ENCODE measurements around the gene GBX2. TPM values are rescaled to one million over a fixed set of nuclear protein-coding genes. Genes with fewer than 3 reads are reported as not detected.

Gene GBX2
- total and polyA plus RNA-seq, 12 donors, result not detected

DNA sequence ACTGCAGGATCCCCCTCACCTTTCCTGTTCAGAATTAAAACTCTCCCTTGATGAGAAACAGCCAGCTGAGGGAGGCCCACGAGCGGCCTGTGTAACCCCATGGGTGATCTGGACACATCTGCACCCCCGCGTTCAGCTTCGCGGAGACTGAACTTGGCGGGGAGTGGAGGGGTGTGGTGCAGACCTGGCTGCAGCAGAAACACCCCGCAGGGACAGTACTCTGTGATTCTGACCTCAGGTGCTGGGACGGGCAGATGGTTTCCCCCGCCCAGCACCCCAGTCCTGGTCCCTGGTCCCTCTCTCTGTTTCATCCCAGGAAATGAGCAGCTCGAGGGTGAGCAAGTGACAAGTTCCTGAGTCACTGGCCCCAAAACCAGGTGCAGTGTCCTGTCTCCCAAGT is 41.2 kb downstream of the GBX2 start:
- Histone ChIP-seq H3K27ac (no peak overlapping the region), H3K27me3 (no peaks in the 10 kb centered on the region), H3K4me3 (no peak overlapping the region), H3K9me3 (replicated peaks in 1 of 3) (no peaks in the 10 kb centered on the region), H3K4me1 (replicated peaks in 1 of 2) (no peaks in the 10 kb centered on the region), H3K36me3 (replicated peaks in 1 of 2) (no peaks in the 10 kb centered on the region)
- TF ChIP-seq POLR2A (IDR thresholded peaks at IDR 0.05) (no peak), CTCF (IDR thresholded peaks at IDR 0.05) (no peak)
- no peak for DNase-seq
- WGBS, 4 donors, result 93 to 98% (median 93%) methylated on average over 7 to 11 of the region's 11 CpGs
- intact Hi-C loops (cut with DNase I), result no loop called here

- intact Hi-C loops (cut with DNase I), result no loop called here
- DNase-seq, result no peak
- 91 to 95% (median 93%) methylated on average over 16 of the region's 16 CpGs for WGBS, 4 donors
- TF ChIP-seq CTCF (IDR thresholded peaks at IDR 0.05) (no peak), POLR2A (IDR thresholded peaks at IDR 0.05) (no peak)
- Histone ChIP-seq H3K4me3 (no peak overlapping the region), H3K9me3 (replicated peaks in 1 of 3) (no peaks in the 10 kb centered on the region), H3K27me3 (no peaks in the 10 kb centered on the region), H3K36me3 (replicated peaks in 1 of 2) (no peaks in the 10 kb centered on the region), H3K4me1 (replicated peaks in 1 of 2) (no peaks in the 10 kb centered on the region), H3K27ac (no peak overlapping the region)
These were observed 42.6 kb downstream of the GBX2 start for GRCh38 chr2:236125541-236125940.

DNA sequence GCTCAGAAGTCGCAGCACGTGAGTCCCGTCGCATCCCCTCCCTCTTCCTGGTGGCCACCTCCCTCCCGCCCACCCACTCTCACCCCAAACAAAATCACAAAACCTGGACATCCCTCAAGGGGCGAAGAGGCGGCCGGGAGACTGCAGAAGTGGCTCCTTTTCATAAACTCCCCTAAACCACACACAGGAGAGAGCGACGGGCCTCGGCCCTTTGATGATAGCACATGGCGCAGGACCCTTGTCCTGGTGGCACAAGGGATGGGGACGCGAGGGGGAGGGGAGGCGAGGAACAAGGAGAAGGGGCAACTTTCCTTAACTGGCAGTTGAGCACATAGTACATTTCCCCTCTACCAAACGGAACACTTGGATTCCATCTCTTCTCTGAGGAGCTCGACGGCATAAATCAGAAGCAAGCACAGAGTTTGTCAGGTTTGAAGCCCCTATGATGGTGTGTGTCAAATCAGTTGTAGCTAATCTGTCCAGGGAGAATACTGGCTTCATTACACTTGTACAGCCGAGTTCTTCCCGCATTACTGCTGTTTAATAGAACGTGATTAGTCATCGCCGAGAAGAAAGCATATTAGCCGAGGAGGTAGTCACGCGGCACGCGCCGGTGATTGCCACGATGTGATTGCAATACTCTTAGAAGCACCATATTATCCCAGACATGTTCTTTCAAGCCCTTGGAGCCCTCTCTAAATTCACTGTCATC is 43.8 kb downstream of the GBX2 start:
- 94 to 96% (median 95%) methylated on average over 30 of the region's 30 CpGs for whole genome bisulfite sequencing, 4 donors
- Histone ChIP-seq H3K27me3 (no peaks in the 10 kb centered on the region), H3K9me3 (replicated peaks in 1 of 3) (no peaks in the 10 kb centered on the region), H3K4me3 (no peak overlapping the region), H3K27ac (no peak overlapping the region), H3K36me3 (replicated peaks in 1 of 2) (no peaks in the 10 kb centered on the region), H3K4me1 (replicated peaks in 1 of 2) (no peaks in the 10 kb centered on the region)
- intact Hi-C loops (cut with DNase I), result no loop called here
- TF ChIP-seq CTCF (IDR thresholded peaks at IDR 0.05) (no peak), POLR2A (IDR thresholded peaks at IDR 0.05) (no peak)
- no peak for DNase-seq

DNA sequence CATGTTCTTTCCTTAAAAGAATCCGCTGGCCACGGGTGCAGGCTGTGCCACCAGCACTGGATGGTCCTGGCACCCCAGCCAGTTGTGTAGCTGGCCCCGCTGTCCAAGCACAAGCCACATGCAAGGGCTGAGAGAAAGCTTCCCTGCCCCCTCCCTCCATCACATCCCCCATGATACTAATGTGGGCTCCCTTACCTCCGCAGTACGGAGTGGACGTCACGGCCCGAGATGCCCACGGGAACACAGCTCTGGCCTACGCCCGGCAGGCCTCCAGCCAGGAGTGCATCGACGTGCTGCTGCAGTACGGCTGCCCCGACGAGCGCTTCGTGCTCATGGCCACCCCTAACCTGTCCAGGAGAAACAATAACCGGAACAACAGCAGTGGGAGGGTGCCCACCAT is 44.5 kb downstream of the GBX2 start:
- TF ChIP-seq POLR2A (IDR thresholded peaks at IDR 0.05) (no peak), CTCF (IDR thresholded peaks at IDR 0.05) (no peak)
- whole genome bisulfite sequencing, 4 donors, result 95 to 97% (median 96%) methylated on average over 19 of the region's 19 CpGs
- Histone ChIP-seq H3K27me3 (no peaks in the 10 kb centered on the region), H3K4me3 (no peak overlapping the region), H3K27ac (no peak overlapping the region), H3K4me1 (replicated peaks in 1 of 2) (no peaks in the 10 kb centered on the region), H3K36me3 (replicated peaks in 1 of 2) (no peaks in the 10 kb centered on the region), H3K9me3 (replicated peaks in 1 of 3) (no peaks in the 10 kb centered on the region)
- intact Hi-C loops (cut with DNase I), result no loop called here
- DNase-seq, result no peak
